Panc1 (cell line): ENCODE results near the gene NANOS2. TPM values are rescaled to one million over a fixed set of nuclear protein-coding genes. Genes with fewer than 3 reads are reported as not detected.

Experiments
- ATAC-seq: fragments of 200-7000 bp; cut with Tn5 transposase; 2 replicates; pipeline ENCODE4 v1.9.1; 2020; ENCODE audit warnings: mild to moderate bottlenecking, moderate library complexity
- BruUV-seq: library from RNA; stranded (reverse); fragments of 400-500 nt; replicated peaks from 2 replicates; lab custom pipeline; 2021; lab: Mats Ljungman, UMichigan
- CTCF ChIA-PET: fragments of 300-600 bp; sonication (Branson Sonifier 250); formaldehyde crosslinking; loops from one replicate; lab custom pipeline; 2022; ENCODE audit warnings: antibody characterized with exemption; lab: Charles Lee
- POLR2A ChIA-PET: fragments of 300-600 bp; sonication (Branson Sonifier 250); formaldehyde crosslinking; loops from one replicate; lab custom pipeline; 2022; ENCODE audit warnings: antibody characterized with exemption; lab: Charles Lee
- DNase-seq: peaks from one replicate; pipeline ENCODE4 v3.0.0-alpha.2; 2010; ENCODE audit warnings: low read depth, low spot score
- H3K27ac ChIP-seq: 2 replicates; pipeline ENCODE4 v1.5.1; 2011; ENCODE audit warnings: mild to moderate bottlenecking, low read length, inconsistent platforms
- H3K27me3 ChIP-seq: fragments of 200-500 bp; sonication (Bioruptor generic); 2 replicates; pipeline ENCODE4 v1.6.0; 2014; ENCODE audit warnings: low read length, inconsistent platforms; ENCODE audit not compliant: control insufficient read depth, insufficient read depth
- H3K36me3 ChIP-seq: fragments of 200-500 bp; sonication (Bioruptor generic); 2 replicates; pipeline ENCODE4 v1.5.1; 2014; ENCODE audit warnings: inconsistent platforms, mild to moderate bottlenecking, low read length, moderate library complexity; ENCODE audit not compliant: control insufficient read depth, insufficient read depth
- H3K4me1 ChIP-seq: 2 replicates; pipeline ENCODE4 v1.5.1; 2011; ENCODE audit warnings: inconsistent platforms, mild to moderate bottlenecking, low read length, moderate library complexity; ENCODE audit not compliant: control insufficient read depth, insufficient read depth
- H3K4me3 ChIP-seq, 2 experiments: 2 replicates each; pipeline ENCODE4 v1.5.1; 2011 to 2012; ENCODE audit warnings: low read depth in 2 of 2, low read length in 2 of 2, mild to moderate bottlenecking in 2 of 2, inconsistent platforms in 1 of 2, moderate library complexity in 1 of 2
- H3K9me3 ChIP-seq: fragments of 200-500 bp; sonication (Bioruptor generic); 2 replicates; pipeline ENCODE4 v1.5.1; 2014; ENCODE audit warnings: low read depth, mild to moderate bottlenecking, inconsistent platforms, low read length, moderate library complexity; ENCODE audit not compliant: control insufficient read depth, insufficient read depth
- CTCF ChIP-seq: fragments of 450-650 bp; IDR thresholded peaks from 2 replicates; pipeline ENCODE4 v1.5.1; 2017; ENCODE audit warnings: mild to moderate bottlenecking
- POLR2AphosphoS5 ChIP-seq: IDR thresholded peaks from 2 replicates; pipeline ENCODE4 v1.6.1; 2012; ENCODE audit warnings: mild to moderate bottlenecking, low read depth, low read length, moderate library complexity
- REST ChIP-seq, 2 experiments: IDR thresholded peaks; 2 replicates each; pipeline ENCODE4 v1.6.1; 2011 to 2012; ENCODE audit warnings: low read depth in 2 of 2, control low read depth in 1 of 2, low read length in 1 of 2, mild to moderate bottlenecking in 1 of 2, moderate library complexity in 1 of 2; ENCODE audit not compliant: insufficient read depth in 1 of 2
- SIN3A ChIP-seq: IDR thresholded peaks from 2 replicates; pipeline ENCODE4 v1.6.1; 2012; ENCODE audit warnings: low read depth, mild to moderate bottlenecking, low read length, moderate library complexity, borderline replicate concordance; ENCODE audit not compliant: insufficient read depth
- TCF7L2 ChIP-seq: IDR thresholded peaks from 2 replicates; pipeline ENCODE4 v1.6.1; 2011; ENCODE audit warnings: mild to moderate bottlenecking, low read depth, low read length, inconsistent platforms
- in situ Hi-C: cut with HindIII; loops from 2 replicates; pipeline ENCODE4 v1.10.0; 2016; ENCODE audit warnings: low sequenced_read_pairs, low pct_unique_long_range_greater_than_20kb
- intact Hi-C: fragments of 100-400 bp; cut with micrococcal nuclease; formaldehyde crosslinking; loops from one replicate; pipeline ENCODE4 v1.10.0; 2022; ENCODE audit not compliant: unreplicated experiment
- total RNA-seq: library from RNA; stranded (reverse); gene quantifications from one replicate; pipeline ENCODE4 v1.2.1, GENCODE V29; 2021; ENCODE audit not compliant: unreplicated experiment

NANOS2 gene
- total RNA-seq, 1 experiment from 2014 or later, result not detected

DNA sequence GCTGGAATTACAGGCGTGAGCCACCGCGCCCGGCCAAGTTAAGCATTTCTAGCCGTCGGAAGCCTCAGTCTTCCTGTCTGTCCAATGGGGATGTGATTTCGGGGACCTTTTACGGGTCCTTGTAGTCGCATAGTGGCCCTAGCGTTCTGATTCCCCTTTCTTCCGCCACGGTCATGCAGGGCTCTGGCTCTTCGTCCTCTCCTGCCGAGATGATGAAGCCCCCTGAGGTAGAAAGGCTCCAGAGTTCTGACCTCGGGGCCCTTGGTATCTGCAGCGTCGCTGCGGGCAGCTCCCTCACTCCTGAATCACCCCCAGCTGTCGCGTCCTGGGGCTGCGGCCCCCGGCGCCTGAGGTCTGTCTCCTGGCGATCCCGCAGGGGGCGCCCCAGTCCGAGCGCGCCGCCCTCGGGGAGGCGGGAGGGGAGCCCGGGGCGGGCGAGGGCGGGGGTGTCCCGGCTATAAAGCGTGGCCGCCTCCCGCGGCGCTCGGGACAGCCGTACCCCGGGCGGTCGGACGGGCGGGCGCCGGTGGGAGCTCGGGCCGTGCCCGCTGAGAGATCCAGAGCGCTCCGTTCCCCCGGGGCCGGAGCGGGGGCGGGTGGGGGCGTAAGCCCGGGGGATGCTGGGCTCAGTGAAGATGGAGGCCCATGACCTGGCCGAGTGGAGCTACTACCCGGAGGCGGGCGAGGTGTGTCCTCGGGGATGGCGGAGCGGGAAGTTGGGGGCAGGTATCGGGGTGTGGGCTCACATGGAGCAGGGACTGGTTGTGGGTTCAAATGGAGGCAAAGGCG, 50.5 kb downstream of the NANOS2 start, which contains the start of gene FOXA3:
FOXA3 (plus strand) TSS at position 487 of the 789 bp plus-strand sequence; CDS start at position 618, 131 bp downstream.
- ATAC-seq (peak; percentile 55), DNase-seq (no peak)
- Histone ChIP-seq H3K4me1 (peaks cover 4% of the 10 kb centered on the region; the same call in 1 of the 2 replicates), H3K27ac (no peak within 1 kb of the TSS), H3K36me3 (no peaks in the 10 kb centered on the region; the same call in 1 of the 2 replicates), H3K4me3 (peak within 1 kb of the TSS; percentile 59 to 95), H3K27me3 (no peaks in the 10 kb centered on the region; the same call in 1 of the 2 replicates), H3K9me3 (no peaks in the 10 kb centered on the region)
- no TSS peak for BruUV-seq
- TF ChIP-seq SIN3A (no peak), CTCF (peak; percentile 81), REST (IDR thresholded peaks at IDR 0.05; ENCODE audit: insufficient read depth in 1 of 2, low read depth in 2 of 2, low read length in 1 of 2) (no peak)
- ChIA-PET CTCF (interaction anchor here (0.6 to 0.9 kb wide), 4 partner anchors 20 to 139 kb away, joined by 3 to 7 read pairs (median 4); no protein-coding TSS in a partner anchor), POLR2A (no interaction called here)
- in situ Hi-C loops, result no loop called here
- intact Hi-C loops, result no loop called here

- Histone ChIP-seq H3K4me3 (peak overlapping the region; percentile 59 to 95), H3K4me1 (peaks cover 4% of the 10 kb centered on the region; the same call in 1 of the 2 replicates), H3K36me3 (no peaks in the 10 kb centered on the region; the same call in 1 of the 2 replicates), H3K9me3 (no peaks in the 10 kb centered on the region), H3K27ac (no peak overlapping the region), H3K27me3 (no peaks in the 10 kb centered on the region; the same call in 1 of the 2 replicates)
- in situ Hi-C loops, result no loop called here
- ATAC-seq (no peak), DNase-seq (no peak)
- CTCF ChIA-PET, result interaction anchor here (0.6 to 0.9 kb wide), 3 partner anchors 19 to 139 kb away, joined by 3 to 5 read pairs (median 3); no protein-coding TSS in a partner anchor
- TF ChIP-seq POLR2AphosphoS5 (no peak), CTCF (no peak), SIN3A (no peak), REST (IDR thresholded peaks at IDR 0.05; ENCODE audit: insufficient read depth in 1 of 2, low read depth in 2 of 2, low read length in 1 of 2) (no peak), TCF7L2 (no peak)
- POLR2A ChIA-PET, result no interaction called here
- no TSS peak for BruUV-seq
- intact Hi-C loops, result no loop called here
Observed at GRCh38 chr19:45863335-45863839, 51.2 kb downstream of the NANOS2 start.
